OCI-LY1 (cell line): ENCODE data around the gene AKAP8.
A peak's percentile ranks its signal among the peaks of the same experiment; 100 is the strongest.

Experiments
- H2AFZ ChIP-seq: fragments of 200-600 bp; sonication (generic), shearing (Covaris generic); 2 replicates; pipeline ENCODE4 v1.6.0; 2014; ENCODE audit warnings: antibody characterized with exemption, mild to moderate bottlenecking, low read length
- H3F3A ChIP-seq: fragments of 200-600 bp; sonication (generic), shearing (Covaris generic); 2 replicates; pipeline ENCODE4 v1.6.0; 2014; ENCODE audit warnings: mild to moderate bottlenecking, antibody characterized with exemption, low read length, moderate library complexity; ENCODE audit not compliant: insufficient read depth
- H3K27ac ChIP-seq: fragments of 200-600 bp; sonication (generic); 2 replicates; pipeline ENCODE4 v1.5.1; 2014; ENCODE audit warnings: low read length, mixed run types, mild to moderate bottlenecking, low read depth; ENCODE audit not compliant: poor library complexity, severe bottlenecking
- H3K27me3 ChIP-seq: fragments of 200-600 bp; sonication (generic); 2 replicates; pipeline ENCODE4 v1.6.0; 2014; ENCODE audit warnings: antibody characterized with exemption, mild to moderate bottlenecking, low read length, moderate library complexity; ENCODE audit not compliant: insufficient read depth
- H3K36me3 ChIP-seq: fragments of 200-600 bp; sonication (generic); 2 replicates; pipeline ENCODE4 v1.6.1; 2014; ENCODE audit warnings: mild to moderate bottlenecking, antibody characterized with exemption, low read length, moderate library complexity, mixed read lengths; ENCODE audit not compliant: insufficient read depth
- H3K4me1 ChIP-seq: fragments of 200-600 bp; sonication (generic); 2 replicates; pipeline ENCODE4 v1.5.1; 2014; ENCODE audit warnings: mild to moderate bottlenecking, low read length, moderate library complexity; ENCODE audit not compliant: insufficient read depth, severe bottlenecking
- H3K4me2 ChIP-seq: fragments of 200-600 bp; sonication (generic), shearing (Covaris generic); 2 replicates; pipeline ENCODE4 v1.6.1; 2014; ENCODE audit warnings: low read length
- H3K4me3 ChIP-seq: fragments of 200-600 bp; sonication (generic); 2 replicates; pipeline ENCODE4 v1.5.1; 2014; ENCODE audit warnings: low read length, low read depth, mild to moderate bottlenecking, mixed read lengths; ENCODE audit not compliant: poor library complexity, severe bottlenecking
- H3K79me2 ChIP-seq: fragments of 200-600 bp; shearing (Covaris generic); 2 replicates; pipeline ENCODE4 v1.6.1; 2016; ENCODE audit warnings: mixed run types, low read length, mixed read lengths; ENCODE audit not compliant: insufficient read depth
- H3K9ac ChIP-seq: fragments of 200-600 bp; sonication (generic), shearing (Covaris generic); 2 replicates; pipeline ENCODE4 v1.6.1; 2014; ENCODE audit warnings: mild to moderate bottlenecking, low read length, mixed read lengths
- H3K9me2 ChIP-seq: fragments of 200-600 bp; sonication (generic), shearing (Covaris generic); 2 replicates; pipeline ENCODE4 v1.6.1; 2014; ENCODE audit warnings: low read depth, mild to moderate bottlenecking, low read length, mixed read lengths
- H3K9me3 ChIP-seq: fragments of 200-600 bp; shearing (Covaris generic); 2 replicates; pipeline ENCODE4 v1.6.1; 2014; ENCODE audit warnings: low read length, mixed read lengths
- H4K20me1 ChIP-seq: fragments of 200-600 bp; sonication (generic), shearing (Covaris generic); 2 replicates; pipeline ENCODE4 v1.6.0; 2016; ENCODE audit warnings: mild to moderate bottlenecking, low read length; ENCODE audit not compliant: insufficient read depth
- EZH2 ChIP-seq: fragments of 200-600 bp; sonication (generic), shearing (Covaris generic); IDR thresholded peaks from 2 replicates; pipeline ENCODE4 v1.8.0; 2017; ENCODE audit warnings: borderline replicate concordance, mixed run types, mild to moderate bottlenecking, antibody characterized with exemption, low read length, moderate library complexity, mixed read lengths
- TF ChIP-seq, protein P1 (sequence below): fragments of 200-600 bp; sonication (generic), shearing (Covaris generic); IDR thresholded peaks from 2 replicates; pipeline ENCODE4 v1.5.1; 2017; ENCODE audit warnings: mild to moderate bottlenecking, antibody characterized with exemption, low read length, moderate library complexity, mixed read lengths

Gene AKAP8

DNA sequence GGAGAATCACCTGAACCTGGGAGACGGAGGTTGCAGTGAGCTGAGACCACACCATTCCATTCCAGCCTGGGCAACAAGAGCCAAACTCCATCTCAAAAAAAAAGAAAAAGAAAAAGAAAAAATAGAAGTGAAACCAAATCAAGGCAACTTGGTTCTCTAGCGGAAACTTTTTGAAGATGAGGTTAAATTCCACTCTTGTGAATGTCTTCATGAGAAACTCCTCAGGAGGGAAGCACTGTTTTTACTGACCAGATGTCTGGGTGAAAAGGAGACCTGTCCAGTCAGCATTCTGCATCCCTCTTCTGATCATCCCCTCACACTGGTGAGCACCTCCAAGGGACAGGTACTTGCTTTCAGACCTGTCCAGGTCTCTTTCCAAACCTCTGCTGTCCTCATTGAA is 63.1 kb downstream of the AKAP8 start:
- H3K4me2 ChIP-seq = peak overlapping the region; percentile 62
- peaks cover 6% of the 10 kb centered on the region for H4K20me1 ChIP-seq
- H3K79me2 ChIP-seq = peaks cover 97% of the 10 kb centered on the region
- TF ChIP-seq, protein P1, sequence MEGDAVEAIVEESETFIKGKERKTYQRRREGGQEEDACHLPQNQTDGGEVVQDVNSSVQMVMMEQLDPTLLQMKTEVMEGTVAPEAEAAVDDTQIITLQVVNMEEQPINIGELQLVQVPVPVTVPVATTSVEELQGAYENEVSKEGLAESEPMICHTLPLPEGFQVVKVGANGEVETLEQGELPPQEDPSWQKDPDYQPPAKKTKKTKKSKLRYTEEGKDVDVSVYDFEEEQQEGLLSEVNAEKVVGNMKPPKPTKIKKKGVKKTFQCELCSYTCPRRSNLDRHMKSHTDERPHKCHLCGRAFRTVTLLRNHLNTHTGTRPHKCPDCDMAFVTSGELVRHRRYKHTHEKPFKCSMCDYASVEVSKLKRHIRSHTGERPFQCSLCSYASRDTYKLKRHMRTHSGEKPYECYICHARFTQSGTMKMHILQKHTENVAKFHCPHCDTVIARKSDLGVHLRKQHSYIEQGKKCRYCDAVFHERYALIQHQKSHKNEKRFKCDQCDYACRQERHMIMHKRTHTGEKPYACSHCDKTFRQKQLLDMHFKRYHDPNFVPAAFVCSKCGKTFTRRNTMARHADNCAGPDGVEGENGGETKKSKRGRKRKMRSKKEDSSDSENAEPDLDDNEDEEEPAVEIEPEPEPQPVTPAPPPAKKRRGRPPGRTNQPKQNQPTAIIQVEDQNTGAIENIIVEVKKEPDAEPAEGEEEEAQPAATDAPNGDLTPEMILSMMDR = no peak
- no peak for TF ChIP-seq EZH2
- no peaks in the 10 kb centered on the region for H3K9me2 ChIP-seq
- peak overlapping the region; percentile 34 for H3K4me3 ChIP-seq
- H3K4me1 ChIP-seq = peaks cover 87% of the 10 kb centered on the region
- H3K27me3 ChIP-seq = no peaks in the 10 kb centered on the region
- no peak overlapping the region for H2AFZ ChIP-seq
- H3F3A ChIP-seq = peaks cover 3% of the 10 kb centered on the region; the same call in 1 of the 2 replicates
- peak overlapping the region; percentile 25; the same call in 1 of the 2 replicates for H3K9ac ChIP-seq
- peak overlapping the region; percentile 69 for H3K27ac ChIP-seq
- H3K9me3 ChIP-seq = no peaks in the 10 kb centered on the region
- no peaks in the 10 kb centered on the region for H3K36me3 ChIP-seq

DNA sequence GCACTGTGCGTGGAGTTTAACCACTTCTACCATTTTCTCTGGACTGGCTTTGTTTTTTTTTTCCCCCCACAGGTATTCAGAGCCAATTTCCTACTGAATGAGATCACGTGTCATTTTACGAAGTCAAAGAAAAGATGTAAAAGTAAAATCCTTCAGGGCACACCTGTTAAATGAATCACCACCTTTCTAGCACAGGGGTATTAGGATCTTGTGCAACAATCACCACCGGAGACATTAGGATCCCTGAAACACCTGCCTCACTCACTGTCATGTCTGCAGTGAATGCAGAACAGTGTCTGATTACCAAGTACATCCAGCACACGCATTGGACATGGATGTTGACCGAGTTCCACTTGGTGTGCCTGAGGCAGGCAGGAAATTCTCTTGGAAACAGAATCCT is 64.5 kb downstream of the AKAP8 start:
- Histone ChIP-seq H3K9me2 (no peaks in the 10 kb centered on the region), H3K9ac (no peak overlapping the region), H3K79me2 (peaks cover 92% of the 10 kb centered on the region), H3F3A (peaks cover 3% of the 10 kb centered on the region; the same call in 1 of the 2 replicates), H3K36me3 (no peaks in the 10 kb centered on the region), H3K4me1 (peaks cover 91% of the 10 kb centered on the region), H3K9me3 (no peaks in the 10 kb centered on the region), H3K27me3 (no peaks in the 10 kb centered on the region), H2AFZ (no peak overlapping the region), H4K20me1 (peaks cover 5% of the 10 kb centered on the region), H3K27ac (peak overlapping the region; percentile 35), H3K4me2 (peak overlapping the region; percentile 9; the same call in 1 of the 2 replicates), H3K4me3 (no peak overlapping the region)
- TF ChIP-seq, protein P1 = no peak
- TF ChIP-seq EZH2 = no peak

DNA sequence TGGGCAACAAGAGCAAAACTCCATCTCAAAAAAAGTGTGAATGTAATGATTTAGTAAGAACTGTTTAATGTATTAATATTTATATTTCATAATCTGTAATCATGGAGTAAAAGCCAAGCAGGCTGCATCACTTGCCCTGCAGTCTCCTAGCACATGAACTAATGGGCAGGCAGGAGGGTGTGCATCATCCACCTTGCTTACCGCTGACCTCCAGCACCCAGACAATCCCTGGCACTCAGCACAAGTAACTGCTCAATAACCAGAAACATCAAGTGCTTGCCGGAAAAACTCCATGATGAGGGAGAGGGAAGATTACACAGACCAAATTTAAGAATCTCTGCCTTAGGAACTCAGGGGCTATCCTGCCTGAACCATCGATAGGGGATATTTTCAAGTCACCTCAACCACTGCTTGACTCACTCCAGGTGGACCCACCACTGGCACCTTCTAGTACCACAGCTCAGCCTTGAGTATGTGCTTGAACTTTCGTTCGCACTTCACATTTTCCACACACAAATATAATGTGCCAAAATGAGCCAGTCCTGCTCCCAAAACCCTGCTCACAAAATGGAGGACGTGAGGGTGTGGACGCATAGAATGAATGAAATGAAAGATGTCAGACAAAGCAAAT is 65.8 kb downstream of the AKAP8 start:
- no peaks in the 10 kb centered on the region for H4K20me1 ChIP-seq
- H3F3A ChIP-seq = peaks cover 3% of the 10 kb centered on the region; the same call in 1 of the 2 replicates
- no peak overlapping the region for H2AFZ ChIP-seq
- H3K27ac ChIP-seq = peak overlapping the region; percentile 20
- H3K4me2 ChIP-seq = no peak overlapping the region
- H3K9me3 ChIP-seq = no peaks in the 10 kb centered on the region
- no peaks in the 10 kb centered on the region for H3K27me3 ChIP-seq
- no peak overlapping the region for H3K9ac ChIP-seq
- H3K9me2 ChIP-seq = no peaks in the 10 kb centered on the region
- peaks cover 92% of the 10 kb centered on the region for H3K79me2 ChIP-seq
- H3K4me1 ChIP-seq = peaks cover 89% of the 10 kb centered on the region
- H3K36me3 ChIP-seq = no peaks in the 10 kb centered on the region
- H3K4me3 ChIP-seq = no peak overlapping the region
- TF ChIP-seq, protein P1 = no peak
- no peak for TF ChIP-seq EZH2
